Upper lobe of right lung (tissue), 1 donor: ENCODE measurements around the gene ISL2. TPM values are rescaled to one million over a fixed set of nuclear protein-coding genes. Genes with fewer than 3 reads are reported as not detected.

ENCODE experiments used
- ATAC-seq: fragments of 200-7000 bp; cut with Tn5 transposase; one replicate; pipeline ENCODE4 v1.9.1; 2020; ENCODE audit warnings: mild to moderate bottlenecking, moderate library complexity
- DNase-seq: peaks from one replicate; pipeline ENCODE4 v3.0.0-alpha.2; 2020
- H3K27ac ChIP-seq: fragments of 200-600 bp; one replicate; pipeline ENCODE4 v1.8.0; 2022
- H3K27me3 ChIP-seq: fragments of 200-600 bp; one replicate; pipeline ENCODE4 v1.8.0; 2022; ENCODE audit warnings: mild to moderate bottlenecking
- H3K36me3 ChIP-seq: fragments of 200-600 bp; one replicate; pipeline ENCODE4 v1.8.0; 2022
- H3K4me1 ChIP-seq: fragments of 200-600 bp; one replicate; pipeline ENCODE4 v1.8.0; 2022
- H3K4me3 ChIP-seq: fragments of 200-600 bp; one replicate; pipeline ENCODE4 v1.8.0; 2022; ENCODE audit warnings: mild to moderate bottlenecking
- H3K9me3 ChIP-seq: fragments of 200-600 bp; one replicate; pipeline ENCODE4 v1.8.0; 2022
- CTCF ChIP-seq: fragments of 200-600 bp; IDR thresholded peaks from one replicate; pipeline ENCODE4 v1.8.0; 2022; ENCODE audit warnings: antibody characterized with exemption
- intact Hi-C: fragments of 100-400 bp; cut with DNase I; formaldehyde crosslinking; loops from one replicate; pipeline ENCODE4 v1.11.0; 2022
- total RNA-seq: library from RNA; stranded (reverse); fragmentation: NEBNext Ultra II Directional; extraction: Animal tissue kit (Norgen Biotek cat#: 25700); gene quantifications from one replicate; pipeline ENCODE4 v1.2.1, GENCODE V29; 2021
- donor health status: DM: no; HTN: yes; CAD: no; lungs with severe emphysema.

Gene ISL2
- total RNA-seq, 1 donor from 2014 or later = not detected

GRCh38 chr15:76346669-76347481 is 10.3 kb downstream of the ISL2 start:
- Histone ChIP-seq H3K4me3 (peak overlapping the region; percentile 45), H3K27ac (no peak overlapping the region), H3K27me3 (peaks cover 67% of the 10 kb centered on the region), H3K36me3 (no peaks in the 10 kb centered on the region), H3K9me3 (no peaks in the 10 kb centered on the region), H3K4me1 (peaks cover 28% of the 10 kb centered on the region)
- peak; percentile 66 for DNase-seq
- intact Hi-C loops = no loop called here
- peak; percentile 50 for ATAC-seq
- TF ChIP-seq CTCF = no peak

- TF ChIP-seq CTCF = no peak
- Histone ChIP-seq H3K4me3 (no peak overlapping the region), H3K4me1 (peaks cover 23% of the 10 kb centered on the region), H3K36me3 (no peaks in the 10 kb centered on the region), H3K27me3 (peaks cover 60% of the 10 kb centered on the region), H3K9me3 (no peaks in the 10 kb centered on the region), H3K27ac (no peak overlapping the region)
- DNase-seq = no peak
- no peak for ATAC-seq
- intact Hi-C loops = no loop called here
Observed at GRCh38 chr15:76347482-76348055, 11.0 kb downstream of the ISL2 start.

GRCh38 chr15:76349301-76350070 is 12.9 kb downstream of the ISL2 start:
- no peak overlapping the region for H3K4me3 ChIP-seq
- H3K9me3 ChIP-seq = no peaks in the 10 kb centered on the region
- no peak overlapping the region for H3K27ac ChIP-seq
- H3K27me3 ChIP-seq = peaks cover 41% of the 10 kb centered on the region
- intact Hi-C loops = no loop called here
- TF ChIP-seq CTCF = no peak
- peaks cover 19% of the 10 kb centered on the region for H3K4me1 ChIP-seq
- H3K36me3 ChIP-seq = no peaks in the 10 kb centered on the region
- ATAC-seq (no peak), DNase-seq (no peak)

GRCh38 chr15:76353023-76353577 is 16.5 kb downstream of the ISL2 start:
- H3K9me3 ChIP-seq = no peaks in the 10 kb centered on the region
- no peaks in the 10 kb centered on the region for H3K4me1 ChIP-seq
- ATAC-seq (no peak), DNase-seq (no peak)
- peaks cover 5% of the 10 kb centered on the region for H3K27me3 ChIP-seq
- no peak overlapping the region for H3K27ac ChIP-seq
- TF ChIP-seq CTCF = no peak
- H3K36me3 ChIP-seq = no peaks in the 10 kb centered on the region
- H3K4me3 ChIP-seq = no peak overlapping the region
- intact Hi-C loops = no loop called here

- no peaks in the 10 kb centered on the region for H3K4me1 ChIP-seq
- no peak for TF ChIP-seq CTCF
- peaks cover 2% of the 10 kb centered on the region for H3K27me3 ChIP-seq
- no peak overlapping the region for H3K27ac ChIP-seq
- no peaks in the 10 kb centered on the region for H3K9me3 ChIP-seq
- intact Hi-C loops = no loop called here
- no peak for DNase-seq
- no peaks in the 10 kb centered on the region for H3K36me3 ChIP-seq
- H3K4me3 ChIP-seq = no peak overlapping the region
- no peak for ATAC-seq
Observed at GRCh38 chr15:76353903-76354302, 17.3 kb downstream of the ISL2 start.
